HL-60/S4 treated with retinoic acid at 250 ng/mL for 4 days and 3 days (cell line): ENCODE data around the gene SPINK6.

Source experiments
- in situ Hi-C: fragments of 300-500 bp; cut with MboI; formaldehyde crosslinking; loops from 2 replicates; pipeline ENCODE4 v1.7.0; 2022; ENCODE audit warnings: low sequenced_read_pairs

SPINK6 gene

GRCh38 chr5:148214665-148215185 lies 11.9 kb downstream of the SPINK6 start:
- in situ Hi-C loops: no loop called here

GRCh38 chr5:148221508-148221907 lies 18.7 kb downstream of the SPINK6 start:
- in situ Hi-C loops: no loop called here

GRCh38 chr5:148224117-148224742 lies 21.4 kb downstream of the SPINK6 start:
- in situ Hi-C loops: no loop called here

- in situ Hi-C loops: no loop called here
Observed at GRCh38 chr5:148228392-148228984, 25.6 kb downstream of the SPINK6 start.

- in situ Hi-C loops: no loop called here
Observed at GRCh38 chr5:148229840-148230239, 27.0 kb downstream of the SPINK6 start.

- in situ Hi-C loops: no loop called here
Observed at GRCh38 chr5:148230240-148230639, 27.4 kb downstream of the SPINK6 start.

GRCh38 chr5:148237785-148238417 lies 35.1 kb downstream of the SPINK6 start:
- in situ Hi-C loops: no loop called here

- in situ Hi-C loops: no loop called here
Observed at GRCh38 chr5:148238418-148238794, 35.6 kb downstream of the SPINK6 start, which contains the start of gene MARCOL. MARCOL (plus strand) TSS chr5:148238525; CDS start chr5:148238598, 73 bp downstream.

GRCh38 chr5:148248894-148249293 lies 46.1 kb downstream of the SPINK6 start:
- in situ Hi-C loops: no loop called here

- in situ Hi-C loops: no loop called here
Observed at GRCh38 chr5:148255456-148255855, 52.6 kb downstream of the SPINK6 start.

GRCh38 chr5:148259288-148259687 lies 56.4 kb downstream of the SPINK6 start:
- in situ Hi-C loops: no loop called here

GRCh38 chr5:148261221-148261620 lies 58.4 kb downstream of the SPINK6 start:
- in situ Hi-C loops: no loop called here
